Measurements from ENCODE around the gene CRNN. TPM values are rescaled to one million over a fixed set of nuclear protein-coding genes. Genes with fewer than 3 reads are reported as not detected.
A peak's percentile ranks its signal among the peaks of the same experiment; 100 is the strongest.

Gene CRNN
- total RNA-seq (2014; rRNA removed), result not detected in 2 replicates
- polyA plus RNA-seq (2012), result not detected

DNA sequence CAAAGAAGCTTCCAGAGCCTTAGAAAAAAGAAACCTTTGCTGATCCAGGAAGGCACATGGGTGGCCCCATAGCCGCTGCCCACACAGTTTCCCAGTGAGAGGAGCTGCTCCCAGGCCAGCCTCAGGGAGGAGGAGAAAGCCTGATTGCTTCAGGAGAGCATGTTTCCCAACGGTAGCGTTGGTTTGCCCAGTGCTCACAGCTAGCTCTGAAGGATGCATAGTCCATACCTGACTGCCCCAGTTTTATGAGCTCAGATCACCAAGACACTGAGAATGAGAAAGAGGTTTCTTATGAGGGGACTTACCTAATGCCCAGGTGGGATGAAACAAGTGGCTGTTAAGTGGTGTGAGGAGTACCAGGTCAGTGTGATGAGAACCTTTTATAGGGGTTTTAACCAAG lies at the start of gene CRNN:
Gene CRNN, minus strand, starts transcription at position 355 of the 400 bp plus-strand sequence. CDS start 2,030 bp downstream, outside the sequence.
- DNase-seq (ENCODE audit: low read depth), result no peak

DNA sequence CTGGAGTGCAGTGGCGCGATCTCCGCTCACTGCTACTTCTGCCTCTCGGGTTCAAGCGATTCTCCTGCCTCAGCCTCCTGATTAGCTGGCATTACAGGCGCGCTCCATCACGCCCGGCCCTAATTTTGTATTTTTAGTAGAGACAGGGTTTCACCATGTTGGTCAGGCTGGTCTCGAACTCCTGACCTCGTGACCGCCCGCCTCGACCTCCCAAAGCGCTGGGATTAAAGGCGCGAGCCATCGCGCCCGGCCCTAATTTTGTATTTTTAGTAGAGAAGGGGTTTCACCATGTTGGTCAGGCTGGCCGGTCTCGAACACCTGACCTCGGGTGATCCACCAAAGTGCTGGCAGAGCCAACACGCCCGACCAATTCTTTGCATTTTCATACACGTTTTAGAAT lies 48.6 kb upstream of the CRNN start:
- no peak for DNase-seq (ENCODE audit: low read depth)

DNA sequence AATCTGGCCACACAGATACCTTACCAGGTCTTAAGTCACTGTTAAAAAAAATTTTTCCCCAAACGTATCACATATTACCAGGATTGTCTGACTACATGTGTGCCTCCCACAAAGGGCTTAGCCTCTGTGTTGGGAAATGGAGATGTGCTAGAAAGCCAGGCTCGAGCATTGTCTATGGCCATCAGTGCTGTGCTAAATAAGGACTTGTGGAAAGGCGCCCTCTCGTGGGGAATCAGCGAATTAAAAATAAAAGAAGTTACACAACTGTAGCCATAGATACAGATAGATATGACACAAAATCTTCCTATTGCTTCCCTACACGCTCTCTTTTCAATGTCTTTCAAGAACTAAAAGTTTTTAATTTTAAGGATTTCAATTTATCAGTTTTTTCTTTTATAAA lies 47.5 kb upstream of the CRNN start:
- peak; percentile 72 for DNase-seq (ENCODE audit: low read depth)

DNA sequence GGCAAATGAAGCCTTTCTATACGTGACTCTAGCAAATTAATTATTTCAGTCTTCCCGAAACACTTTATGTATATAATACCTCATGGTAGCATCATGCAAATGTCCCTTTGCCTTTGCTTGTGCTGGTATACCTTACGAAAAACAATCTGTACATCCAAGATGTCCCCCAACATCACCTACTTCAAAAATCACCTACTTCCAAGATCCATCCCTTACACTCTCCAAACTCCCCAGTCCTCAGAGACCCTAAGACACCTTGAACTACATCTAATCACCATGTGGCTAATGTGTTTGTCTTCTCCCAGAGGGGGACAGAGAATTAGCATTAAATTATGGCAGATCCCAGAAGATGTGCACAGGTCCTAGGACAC lies 46.5 kb upstream of the CRNN start:
- no peak for DNase-seq (ENCODE audit: low read depth)

DNA sequence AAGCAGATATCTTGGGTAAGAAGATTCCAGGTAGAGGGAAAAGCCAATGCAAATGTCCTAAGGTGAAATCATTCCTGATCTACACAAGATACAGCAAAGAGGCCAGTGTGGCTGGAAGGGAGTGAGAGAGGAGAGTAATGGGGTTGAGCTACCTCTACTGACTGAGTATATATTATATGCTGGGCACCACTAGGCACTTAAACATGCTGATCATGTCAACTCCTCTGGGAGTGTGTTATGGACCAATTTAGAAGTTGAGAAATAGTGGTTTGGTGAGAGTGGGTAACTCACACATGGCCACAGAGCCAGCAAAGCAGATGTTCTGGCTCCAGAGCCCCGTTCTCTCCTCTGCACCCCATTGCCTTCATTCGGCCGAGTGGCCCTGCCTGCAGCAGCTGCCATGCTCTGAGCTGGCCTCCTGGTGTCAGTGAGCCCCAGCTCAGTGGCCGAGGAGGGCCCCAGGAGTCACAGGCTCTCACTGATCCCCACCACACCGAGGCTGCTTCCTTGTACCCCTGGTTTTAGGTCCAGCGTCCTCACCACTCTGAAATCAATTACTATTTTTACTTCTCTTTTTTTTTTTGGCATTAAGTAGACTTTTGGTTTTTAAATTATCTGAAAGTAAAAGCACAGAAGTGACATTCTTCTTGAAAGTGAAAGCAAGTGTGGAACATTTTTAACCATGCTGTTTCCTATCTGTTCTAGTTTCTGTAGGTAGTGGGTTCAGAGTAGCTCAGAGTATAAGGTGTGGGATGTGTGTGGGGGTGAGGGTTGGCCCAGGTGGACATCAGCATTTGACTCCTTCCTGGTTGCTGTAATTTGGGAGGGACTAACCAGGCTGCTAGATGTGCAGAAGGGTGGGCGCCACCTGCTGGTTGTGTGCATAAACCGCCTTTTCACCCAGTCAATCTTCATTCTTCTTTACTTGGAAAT lies 45.8 kb upstream of the CRNN start:
- DNase-seq (ENCODE audit: low read depth), result peak; percentile 68

DNA sequence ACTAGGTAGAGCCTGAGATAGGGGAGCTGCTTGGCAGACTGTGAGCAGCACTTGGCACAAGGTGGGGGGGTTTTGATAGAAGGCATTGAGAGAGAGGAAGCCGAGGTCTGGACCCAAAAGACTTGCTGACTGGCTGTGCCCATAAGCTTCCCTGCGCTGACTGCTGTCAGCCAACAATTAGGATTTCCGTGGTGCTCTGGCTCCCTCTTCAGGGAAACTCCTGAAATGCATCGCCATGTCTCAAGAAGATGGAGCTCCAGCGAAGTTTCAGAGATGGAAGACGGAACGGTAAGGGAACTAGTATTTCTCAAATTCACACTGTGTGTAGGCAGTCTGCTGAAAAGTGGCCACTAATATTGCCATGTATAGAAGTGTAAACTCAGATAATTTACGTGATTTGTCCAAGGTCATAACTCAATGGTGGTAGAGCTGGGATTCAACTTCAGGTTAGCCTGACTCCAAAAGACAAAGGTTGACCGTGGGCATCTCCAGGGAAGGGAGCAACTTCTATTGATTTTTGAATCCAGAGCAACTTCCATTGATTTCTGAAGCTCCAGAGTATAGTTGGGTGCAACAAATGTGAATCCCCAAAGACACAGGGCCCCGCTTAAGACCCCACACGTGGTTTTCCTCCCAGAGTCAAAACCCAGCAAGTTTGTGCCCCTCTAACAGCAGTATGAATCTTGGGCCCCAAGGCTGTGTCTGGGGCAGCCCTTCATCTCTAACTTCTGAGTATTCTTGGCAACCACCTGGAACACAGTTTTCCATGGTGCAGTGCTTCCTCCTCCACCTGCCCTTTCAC lies 44.5 kb upstream of the CRNN start:
- DNase-seq (ENCODE audit: low read depth), result peak; percentile 73

DNA sequence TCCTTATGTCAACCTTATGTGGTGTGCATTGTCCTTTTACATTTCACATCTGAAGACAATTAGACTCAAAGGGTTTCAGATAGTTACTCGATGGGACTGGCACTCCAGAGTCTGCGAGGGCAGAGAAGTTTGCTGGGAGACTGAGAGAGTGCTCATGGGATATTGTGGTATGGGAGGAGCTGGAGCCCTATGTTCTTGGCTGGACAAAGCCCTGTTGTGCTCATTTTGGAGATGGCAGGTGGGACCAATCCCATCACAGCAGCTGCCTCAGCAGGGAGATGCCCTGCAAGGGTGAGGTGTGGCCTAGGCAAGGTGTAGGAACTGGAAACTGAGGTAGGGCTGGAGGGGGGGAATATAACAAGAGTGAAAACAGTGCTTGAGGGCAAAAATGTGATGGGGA lies 43.5 kb upstream of the CRNN start:
- DNase-seq (ENCODE audit: low read depth), result no peak

DNA sequence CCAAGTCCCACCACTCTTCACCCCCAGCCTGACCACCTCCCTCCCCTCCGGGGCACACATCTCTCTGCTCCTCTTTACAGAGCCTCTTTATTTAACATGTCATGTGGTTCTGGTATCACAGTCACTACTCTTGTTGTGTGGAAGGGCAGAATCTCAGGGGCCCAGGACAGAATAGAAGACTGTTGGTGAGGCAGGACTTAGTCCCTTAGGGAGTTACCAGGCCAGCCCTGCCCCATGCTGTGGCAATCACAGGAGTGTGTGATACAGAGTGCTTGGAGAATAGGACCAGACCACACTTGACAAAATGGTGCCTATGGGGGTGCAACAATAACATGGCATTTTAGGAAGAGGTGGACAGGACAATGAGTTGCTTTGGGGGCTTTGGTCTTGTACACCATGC lies 43.0 kb upstream of the CRNN start:
- DNase-seq (ENCODE audit: low read depth), result no peak

DNA sequence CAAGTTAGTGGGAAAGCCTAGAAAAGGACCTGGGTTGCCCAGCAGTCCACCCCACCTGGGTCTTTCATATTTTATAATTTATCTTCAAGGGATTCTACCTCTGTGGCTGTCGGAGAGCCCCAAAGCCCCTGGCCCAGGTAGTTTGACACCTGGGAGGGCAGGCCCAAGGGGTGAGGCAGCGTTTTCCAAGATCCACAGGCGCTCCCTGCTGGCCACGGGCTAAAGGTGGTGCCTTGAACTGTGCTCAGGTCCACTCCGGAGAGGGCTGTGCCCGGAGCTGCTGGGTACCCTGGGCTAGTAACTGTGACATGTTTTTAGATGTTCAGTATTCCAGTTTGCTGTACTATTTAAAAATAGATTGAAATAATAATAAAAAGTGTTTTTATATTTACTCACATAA lies 37.2 kb upstream of the CRNN start:
- no peak for DNase-seq (ENCODE audit: low read depth)

DNA sequence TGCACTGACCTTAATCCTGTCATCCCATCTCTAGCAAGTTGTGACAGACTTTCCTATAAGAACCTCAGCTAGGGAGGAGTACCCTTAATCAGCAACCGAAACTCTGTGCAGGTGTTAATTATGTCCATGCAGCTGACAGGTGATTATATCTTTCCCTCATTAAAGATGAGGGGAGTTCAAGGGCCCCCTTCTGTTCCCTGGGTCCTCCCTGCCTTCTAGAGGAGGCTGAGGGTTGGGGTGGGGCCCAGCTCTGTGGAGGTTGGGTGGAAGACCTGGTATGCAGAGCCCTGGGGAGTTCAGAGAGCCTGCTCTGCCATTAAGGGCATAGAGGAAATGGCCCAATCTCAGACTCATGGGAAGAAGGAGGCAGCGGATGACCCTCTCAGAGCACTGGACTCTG lies 35.6 kb upstream of the CRNN start:
- no peak for DNase-seq (ENCODE audit: low read depth)

DNA sequence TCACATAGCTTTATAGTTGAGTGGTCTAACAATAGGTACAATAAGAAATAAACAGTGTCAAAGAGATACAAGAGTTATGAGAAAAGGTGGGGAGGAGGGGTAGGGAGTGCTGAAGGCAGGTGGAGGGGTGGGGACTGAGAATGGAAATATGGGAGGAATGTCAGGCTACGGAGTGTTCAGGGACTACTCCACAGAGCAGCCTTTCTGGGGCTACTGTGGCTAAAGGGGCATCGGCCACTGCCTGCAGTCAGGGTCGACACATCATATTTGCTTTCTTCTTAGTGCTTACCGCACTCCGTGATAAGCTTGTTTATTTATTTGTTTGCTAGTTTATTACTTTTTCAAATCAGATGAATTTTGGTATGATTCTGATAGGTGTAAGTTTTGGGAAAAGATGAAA lies 34.4 kb upstream of the CRNN start:
- no peak for DNase-seq (ENCODE audit: low read depth)

DNA sequence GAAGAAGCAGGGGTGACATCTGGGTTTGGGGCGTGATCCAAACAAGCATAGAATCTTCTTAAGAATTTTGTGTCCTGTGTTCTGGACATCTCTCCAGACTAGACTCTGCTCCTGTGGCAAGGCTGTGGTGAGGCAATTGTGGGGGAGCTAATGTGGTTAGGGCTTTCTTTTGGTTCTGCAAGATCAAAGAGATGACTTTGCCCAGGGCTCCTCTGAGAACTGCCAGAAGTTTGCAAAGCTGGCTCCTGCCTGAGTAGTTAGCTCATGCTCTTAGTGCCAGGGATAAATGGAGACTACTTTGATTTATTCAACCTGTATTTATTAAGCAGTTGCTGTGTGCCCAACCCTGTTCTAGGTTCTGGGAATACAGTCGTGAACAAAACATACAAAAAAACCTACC lies 34.0 kb upstream of the CRNN start:
- DNase-seq (ENCODE audit: low read depth), result no peak

DNA sequence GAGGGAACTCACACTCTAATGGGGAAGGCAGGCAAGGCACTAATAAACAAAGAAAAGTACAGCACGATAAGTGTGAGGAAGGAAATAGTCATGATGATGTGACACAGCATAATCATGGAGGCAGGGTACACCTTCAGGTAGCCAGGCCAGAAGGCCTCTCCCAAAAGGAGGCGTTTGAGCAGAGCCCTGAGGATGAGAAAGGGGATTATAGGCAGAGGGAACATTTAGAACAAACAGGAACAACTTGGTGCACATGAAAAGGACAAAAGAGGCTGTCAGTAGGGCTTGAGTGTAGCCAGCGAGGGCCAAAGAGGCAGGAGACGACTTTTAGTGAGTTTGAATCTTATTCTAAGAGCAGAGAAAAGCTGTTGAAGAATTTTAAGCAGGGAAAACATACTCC lies 33.4 kb upstream of the CRNN start:
- DNase-seq (ENCODE audit: low read depth), result no peak

DNA sequence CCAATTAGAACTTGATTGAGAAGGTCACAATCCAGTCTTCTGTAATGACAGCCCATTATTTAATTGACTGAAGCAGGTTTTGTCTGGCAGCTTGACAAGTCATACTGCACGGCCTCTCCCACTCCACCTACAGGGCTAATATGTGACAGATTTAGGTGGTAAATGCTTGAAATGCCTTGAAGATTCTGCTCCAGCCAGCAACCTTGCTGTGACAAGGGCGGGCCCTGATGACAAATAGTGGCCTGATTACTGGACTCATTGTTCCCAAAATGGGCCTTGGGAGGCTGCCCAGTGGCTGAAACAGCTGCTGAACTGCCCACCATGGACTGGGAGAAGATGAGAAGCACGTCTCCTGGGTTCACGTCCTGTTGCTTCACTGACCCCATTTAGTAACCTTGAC lies 30.0 kb upstream of the CRNN start:
- peak; percentile 46 for DNase-seq (ENCODE audit: low read depth)

DNA sequence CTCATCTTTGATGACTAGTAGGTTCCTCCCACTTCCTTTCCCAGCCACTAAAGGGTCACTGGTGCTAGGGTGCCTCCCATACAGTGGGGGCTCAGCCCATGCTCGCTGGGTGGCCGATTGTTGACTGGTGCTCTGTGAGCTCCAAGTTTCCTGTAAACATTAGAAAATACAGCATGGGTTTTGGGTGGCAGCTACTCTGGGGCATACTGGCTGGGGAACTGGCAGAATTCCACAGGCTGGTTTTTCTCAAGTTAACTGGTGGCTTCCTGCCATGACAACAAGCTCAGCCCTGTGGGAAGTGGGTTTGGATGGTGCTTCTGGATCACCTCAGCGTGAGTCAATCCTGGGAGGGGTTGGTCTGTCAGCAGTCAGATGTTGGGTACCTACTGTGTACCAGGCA lies 28.7 kb upstream of the CRNN start:
- peak; percentile 64 for DNase-seq (ENCODE audit: low read depth)

DNA sequence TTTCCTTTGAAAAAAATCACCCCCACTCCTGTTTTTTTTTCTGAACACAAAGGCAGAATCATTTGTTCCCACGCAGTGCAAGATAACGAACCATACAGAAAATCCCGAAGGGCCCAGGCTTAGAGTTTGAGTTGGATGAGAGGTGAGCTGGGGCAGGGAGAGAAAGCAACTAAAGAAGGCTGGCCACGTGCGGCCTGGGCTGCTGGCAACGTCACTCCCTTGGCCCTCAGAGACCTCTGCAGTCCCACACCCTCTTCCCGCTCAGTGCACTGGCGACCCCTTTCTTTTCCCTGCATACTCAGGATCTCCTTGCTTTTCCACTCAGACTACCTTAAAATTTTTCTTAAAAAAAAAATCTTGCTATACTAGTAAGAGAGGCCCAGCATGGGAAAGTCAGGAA lies 28.2 kb upstream of the CRNN start:
- DNase-seq (ENCODE audit: low read depth), result no peak

DNA sequence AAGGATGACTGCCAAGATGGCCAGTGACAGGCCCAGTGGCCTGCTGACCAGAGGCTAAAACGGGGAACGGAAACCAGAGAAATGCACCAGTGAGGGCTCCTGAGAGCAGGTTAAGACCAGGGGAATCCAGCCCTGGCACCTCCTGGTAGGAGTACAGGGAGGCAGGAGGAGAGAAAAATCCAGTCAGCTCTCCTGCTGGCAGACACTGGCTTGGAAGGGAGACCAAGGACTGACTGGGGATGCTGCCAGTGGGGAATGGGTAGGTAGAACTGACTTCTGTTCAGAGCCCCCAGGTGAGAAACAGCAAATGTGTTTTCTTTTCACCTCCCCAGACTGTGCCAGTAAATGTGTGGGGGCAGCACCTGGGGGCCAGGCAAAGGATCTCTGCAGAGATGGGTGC lies 27.7 kb upstream of the CRNN start:
- DNase-seq (ENCODE audit: low read depth), result no peak

DNA sequence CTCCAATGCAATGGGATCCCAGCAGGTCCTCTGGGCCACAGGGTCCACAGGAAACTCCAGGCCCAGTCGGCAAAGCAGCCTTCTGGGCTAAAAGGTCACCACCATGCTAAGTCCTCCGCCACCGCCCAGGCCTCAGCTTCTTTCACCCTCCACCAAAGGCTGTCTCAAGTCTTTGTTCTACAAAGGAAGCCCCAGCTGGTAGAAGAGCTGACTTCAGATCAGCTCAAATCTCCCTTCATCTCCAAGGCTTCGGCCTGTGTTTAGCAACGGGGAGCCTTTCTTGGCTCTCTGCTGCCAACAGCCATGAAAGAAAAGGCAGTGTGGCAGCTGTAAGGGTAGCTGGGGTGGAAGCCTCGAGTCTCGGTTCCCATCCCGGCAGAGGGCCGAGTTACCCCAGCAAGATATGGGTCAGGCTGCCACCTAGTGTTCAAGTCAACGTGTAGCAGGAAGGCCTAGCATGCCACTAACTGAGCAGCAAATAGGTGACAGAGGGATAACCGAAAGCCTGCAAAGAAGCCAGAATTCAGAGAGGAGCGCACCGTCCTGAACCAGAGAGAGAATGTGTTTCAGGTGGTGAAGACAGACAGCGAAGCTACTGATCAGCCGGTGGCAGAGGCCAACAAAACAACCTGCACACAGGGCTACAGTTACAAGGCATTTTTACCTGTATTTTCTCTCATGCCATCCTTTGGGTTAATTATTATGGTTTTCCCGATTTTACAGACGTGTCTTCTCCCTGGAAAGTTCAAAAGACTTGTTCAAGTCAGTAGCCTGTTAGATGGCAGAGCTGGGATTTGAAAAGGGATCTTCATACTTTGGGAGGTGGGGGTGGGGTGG lies 26.8 kb upstream of the CRNN start:
- peak; percentile 79 for DNase-seq (ENCODE audit: low read depth)

DNA sequence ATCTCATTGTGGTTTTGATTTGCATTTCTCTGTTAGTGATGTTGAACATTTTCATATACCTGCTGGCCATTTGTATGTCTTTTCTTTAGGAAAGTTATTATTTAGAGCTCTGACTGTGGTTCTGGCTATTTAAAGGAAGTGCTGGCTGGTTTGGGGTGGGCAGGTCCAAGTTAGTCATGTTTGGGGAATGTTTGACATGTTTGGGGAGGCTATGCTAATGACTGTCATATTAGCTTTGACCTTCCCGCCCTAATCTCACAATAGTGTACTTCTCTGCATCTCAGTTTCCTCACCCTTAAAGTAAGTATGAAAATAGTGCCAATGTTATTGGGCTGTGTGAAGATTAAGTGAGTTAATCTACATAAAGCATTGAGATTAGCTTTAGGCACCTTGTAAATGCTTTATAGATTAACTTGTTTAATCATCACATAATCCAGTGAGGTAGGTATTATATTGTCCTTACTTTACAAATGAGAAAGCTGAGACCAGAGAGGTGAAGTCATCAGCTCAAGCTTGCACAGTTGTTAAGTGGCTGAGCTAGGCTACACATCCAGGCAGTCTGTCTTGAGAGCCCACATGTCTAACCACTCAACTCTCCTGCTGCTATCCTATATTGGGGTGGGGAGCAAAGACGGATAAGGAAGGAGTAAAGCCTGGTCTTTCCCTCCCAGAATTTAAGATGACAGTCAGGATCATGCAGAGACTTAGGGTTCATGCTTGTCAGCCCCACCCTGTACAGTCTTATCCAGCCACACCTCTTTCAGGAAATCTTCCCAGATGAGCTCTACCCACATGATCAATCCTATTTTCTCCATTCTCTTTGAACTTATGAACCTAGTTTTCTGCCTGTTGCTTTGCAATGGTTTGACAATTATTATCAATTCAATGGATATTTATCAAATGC lies 22.8 kb upstream of the CRNN start:
- DNase-seq (ENCODE audit: low read depth), result peak; percentile 41

DNA sequence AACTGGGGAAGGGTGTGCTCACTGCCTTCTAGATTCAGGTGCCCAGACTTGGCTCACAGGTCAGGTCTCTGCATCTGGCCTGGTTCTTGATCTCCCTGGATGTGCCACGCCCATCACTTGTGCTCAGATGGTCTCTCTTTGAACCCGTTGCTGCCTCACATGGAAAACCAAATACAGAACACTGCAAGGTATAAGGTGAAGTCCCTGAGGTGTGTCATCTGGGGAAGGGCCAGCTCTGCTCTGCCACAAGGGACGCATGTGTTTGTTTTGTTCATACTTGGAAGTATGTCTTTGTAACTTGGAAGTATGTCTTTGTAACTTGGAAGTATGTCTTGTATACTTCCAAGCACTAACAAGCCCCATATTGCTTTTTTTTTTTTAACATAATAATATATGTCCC lies 13.4 kb upstream of the CRNN start:
- DNase-seq (ENCODE audit: low read depth), result no peak

DNA sequence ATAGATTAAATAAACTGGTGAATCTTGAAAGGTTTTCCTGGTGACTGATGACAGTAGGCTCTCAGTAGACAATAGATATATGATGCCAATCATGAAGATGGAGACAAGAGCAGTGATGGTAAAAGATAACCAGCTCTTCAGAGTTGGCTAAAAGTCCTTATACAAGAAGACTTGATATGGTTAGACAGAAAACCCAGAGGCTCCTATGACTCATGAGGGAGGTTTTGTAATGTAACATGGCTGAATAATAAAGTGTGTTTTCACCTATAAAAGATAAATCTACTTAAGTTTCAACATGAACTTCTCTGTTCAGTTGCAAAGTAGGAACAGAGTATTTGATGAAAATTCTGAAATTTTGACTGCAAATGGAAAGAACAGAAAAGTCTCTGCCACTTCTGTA lies 12.7 kb upstream of the CRNN start:
- DNase-seq (ENCODE audit: low read depth), result peak; percentile 4

Measured in LHCN-M2 (cell line).